WERI-Rb-1 (cell line): ENCODE data around the gene TMEM190.
"Not testable (repeated sequence)": the region's sequence is repeated elsewhere in the genome, so short reads cannot be mapped to it uniquely, and the experiment has no call there.

Experiments
- DNase-seq: peaks from one replicate; pipeline ENCODE4 v3.0.0-alpha.2; 2020
- H3K27ac ChIP-seq: fragments of 250-450 bp; sonication (Bioruptor Pico); 2 replicates; pipeline ENCODE4 v1.5.1; 2020; ENCODE audit warnings: mild to moderate bottlenecking, moderate library complexity
- H3K27me3 ChIP-seq: fragments of 250-450 bp; sonication (Bioruptor Pico); 2 replicates; pipeline ENCODE4 v1.5.1; 2021; ENCODE audit warnings: mild to moderate bottlenecking, low read depth, moderate library complexity; ENCODE audit not compliant: insufficient read depth, severe bottlenecking
- H3K36me3 ChIP-seq: fragments of 250-450 bp; sonication (Bioruptor Pico); 2 replicates; pipeline ENCODE4 v1.5.1; 2020; ENCODE audit warnings: mild to moderate bottlenecking, moderate library complexity
- H3K4me3 ChIP-seq: 2 replicates; pipeline ENCODE4 v1.5.1; 2011; ENCODE audit warnings: low read depth, mild to moderate bottlenecking, control low read depth, low read length
- H3K9me3 ChIP-seq: fragments of 250-450 bp; sonication (Bioruptor Pico); 2 replicates; pipeline ENCODE4 v1.5.1; 2021; ENCODE audit warnings: mild to moderate bottlenecking, moderate library complexity; ENCODE audit not compliant: severe bottlenecking
- TF ChIP-seq, protein P1 (sequence below): IDR thresholded peaks from 2 replicates; pipeline ENCODE4 v1.5.1; 2011; ENCODE audit warnings: low read depth, mild to moderate bottlenecking, control low read depth, inconsistent platforms, low read length

Gene TMEM190

GRCh38 chr19:55376241-55376933 is at the start of gene TMEM190:
Gene TMEM190 (plus strand): TSS chr19:55376826. CDS start chr19:55376854, 28 bp downstream.
- no peaks in the 10 kb centered on the region for H3K9me3 ChIP-seq

GRCh38 chr19:55328774-55329318 is 47.8 kb upstream of the TMEM190 start:
- H3K27me3 ChIP-seq, H3K9me3 ChIP-seq, H3K36me3 ChIP-seq, H3K27ac ChIP-seq, DNase-seq, H3K4me3 ChIP-seq: not testable (repeated sequence)

More at GRCh38 chr19:55376241-55376933, at the start of gene TMEM190:
- TF ChIP-seq, protein P1, sequence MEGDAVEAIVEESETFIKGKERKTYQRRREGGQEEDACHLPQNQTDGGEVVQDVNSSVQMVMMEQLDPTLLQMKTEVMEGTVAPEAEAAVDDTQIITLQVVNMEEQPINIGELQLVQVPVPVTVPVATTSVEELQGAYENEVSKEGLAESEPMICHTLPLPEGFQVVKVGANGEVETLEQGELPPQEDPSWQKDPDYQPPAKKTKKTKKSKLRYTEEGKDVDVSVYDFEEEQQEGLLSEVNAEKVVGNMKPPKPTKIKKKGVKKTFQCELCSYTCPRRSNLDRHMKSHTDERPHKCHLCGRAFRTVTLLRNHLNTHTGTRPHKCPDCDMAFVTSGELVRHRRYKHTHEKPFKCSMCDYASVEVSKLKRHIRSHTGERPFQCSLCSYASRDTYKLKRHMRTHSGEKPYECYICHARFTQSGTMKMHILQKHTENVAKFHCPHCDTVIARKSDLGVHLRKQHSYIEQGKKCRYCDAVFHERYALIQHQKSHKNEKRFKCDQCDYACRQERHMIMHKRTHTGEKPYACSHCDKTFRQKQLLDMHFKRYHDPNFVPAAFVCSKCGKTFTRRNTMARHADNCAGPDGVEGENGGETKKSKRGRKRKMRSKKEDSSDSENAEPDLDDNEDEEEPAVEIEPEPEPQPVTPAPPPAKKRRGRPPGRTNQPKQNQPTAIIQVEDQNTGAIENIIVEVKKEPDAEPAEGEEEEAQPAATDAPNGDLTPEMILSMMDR = no peak
- Histone ChIP-seq H3K4me3 (peak within 1 kb of the TSS; percentile 46), H3K36me3 (no peaks in the 10 kb centered on the region), H3K27me3 (no peaks in the 10 kb centered on the region), H3K27ac (peak within 1 kb of the TSS; percentile 37)
- DNase-seq = no peak

GRCh38 chr19:55329791-55330190 is 46.8 kb upstream of the TMEM190 start:
- not testable (repeated sequence) for H3K4me3 ChIP-seq, H3K27ac ChIP-seq, DNase-seq, H3K9me3 ChIP-seq, H3K27me3 ChIP-seq, H3K36me3 ChIP-seq

DNA sequence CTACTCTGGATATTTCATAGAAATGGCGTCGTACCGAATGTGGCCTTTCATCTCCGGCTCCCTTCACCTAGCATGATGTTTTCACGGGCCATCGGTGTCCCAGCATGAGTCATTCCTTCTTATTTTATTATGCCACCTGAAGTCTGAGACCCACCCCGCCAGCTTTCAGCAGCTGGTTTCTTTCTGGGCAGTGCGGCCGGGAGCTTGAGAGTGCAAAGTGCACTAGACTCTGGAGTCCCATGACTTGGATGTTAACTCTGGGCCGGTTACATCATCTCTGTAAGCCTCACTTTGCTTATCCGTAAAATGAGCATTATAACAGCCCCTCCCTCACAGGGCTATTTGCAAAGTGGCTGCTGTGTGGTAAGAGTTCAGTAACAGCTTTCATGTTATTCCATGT is 42.8 kb upstream of the TMEM190 start:
- Histone ChIP-seq H3K36me3 (no peaks in the 10 kb centered on the region), H3K4me3 (no peak overlapping the region), H3K27me3 (no peaks in the 10 kb centered on the region), H3K27ac (no peak overlapping the region), H3K9me3 (no peaks in the 10 kb centered on the region)
- no peak for DNase-seq
- TF ChIP-seq, protein P1 = no peak

DNA sequence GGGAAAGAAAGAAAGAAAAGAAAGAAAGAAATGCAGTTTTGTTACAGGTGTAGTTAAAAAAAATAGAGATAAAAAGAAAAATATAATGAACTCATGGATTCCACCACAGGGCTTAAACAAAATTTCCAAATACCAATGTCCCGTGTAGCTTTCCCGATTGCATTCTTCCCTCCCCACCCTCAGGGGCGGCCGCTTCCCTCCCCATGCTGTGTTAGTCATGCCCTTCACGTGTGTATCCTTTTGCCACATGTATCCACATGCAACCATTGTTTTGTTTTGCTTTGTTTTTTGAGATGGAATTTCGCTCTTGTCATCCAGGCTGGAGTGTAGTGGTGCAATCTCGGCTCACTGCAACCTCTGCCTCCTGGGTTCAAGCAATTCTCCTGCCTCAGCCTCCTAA is 40.5 kb upstream of the TMEM190 start:
- Histone ChIP-seq H3K36me3 (no peaks in the 10 kb centered on the region), H3K4me3 (no peak overlapping the region), H3K27ac (no peak overlapping the region), H3K27me3 (no peaks in the 10 kb centered on the region), H3K9me3 (no peaks in the 10 kb centered on the region)
- TF ChIP-seq, protein P1 = no peak
- DNase-seq = no peak

DNA sequence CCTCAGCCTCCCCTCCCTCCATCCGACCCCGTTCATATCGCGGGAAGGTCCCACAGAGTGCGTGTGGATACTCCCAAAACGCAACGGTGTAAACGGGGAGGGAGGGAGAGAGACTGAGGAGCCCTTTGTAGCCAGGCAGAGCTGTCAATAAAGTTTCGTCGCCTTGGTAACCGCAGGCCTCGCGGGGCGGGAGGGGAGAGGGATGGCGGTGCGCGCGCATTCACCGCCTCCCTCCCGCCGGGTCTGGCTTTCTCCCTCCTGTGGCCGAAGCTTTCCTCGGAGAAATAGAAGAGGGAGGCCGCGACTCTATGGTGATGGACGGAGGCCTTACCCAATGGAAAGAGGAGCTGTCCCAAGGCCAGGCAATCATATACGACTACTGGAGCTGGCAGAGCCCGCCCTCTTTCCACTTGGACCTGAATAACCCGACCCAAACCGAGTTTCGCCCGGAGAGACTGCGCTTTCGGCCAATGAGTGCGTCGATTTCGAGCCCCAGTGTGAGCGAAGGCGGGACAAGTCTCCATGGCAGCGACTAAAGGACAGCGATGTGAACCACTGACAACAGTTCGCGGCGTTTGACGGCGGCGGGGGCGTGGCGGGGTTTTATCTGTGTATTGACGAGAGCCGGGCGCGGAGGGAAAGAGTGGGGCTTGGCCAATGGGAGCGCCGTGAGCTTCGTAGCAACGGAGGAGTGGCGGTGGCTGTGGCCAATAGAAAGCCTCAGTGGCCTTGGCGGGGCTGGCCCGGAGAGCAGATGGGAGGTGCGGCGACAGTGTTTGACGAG is 37.3 kb upstream of the TMEM190 start, which contains the start of gene KMT5C:
KMT5C (plus strand) TSS at position 772 of the 784 bp plus-strand sequence. CDS start 2,061 bp downstream, outside the sequence.
- Histone ChIP-seq H3K27me3 (no peaks in the 10 kb centered on the region), H3K9me3 (no peaks in the 10 kb centered on the region), H3K36me3 (peaks cover 25% of the 10 kb centered on the region), H3K27ac (peak within 1 kb of the TSS; percentile 95), H3K4me3 (peak within 1 kb of the TSS; percentile 93)
- TF ChIP-seq, protein P1 = no peak
- peak; percentile 100 for DNase-seq
